ENCODE data around the gene UBB.
"Not testable (repeated sequence)": the region's sequence is repeated elsewhere in the genome, so short reads cannot be mapped to it uniquely, and the experiment has no call there.

GRCh38 chr17:16403847-16404246, 23.0 kb downstream of the UBB start:
- TF ChIP-seq, protein P1, sequence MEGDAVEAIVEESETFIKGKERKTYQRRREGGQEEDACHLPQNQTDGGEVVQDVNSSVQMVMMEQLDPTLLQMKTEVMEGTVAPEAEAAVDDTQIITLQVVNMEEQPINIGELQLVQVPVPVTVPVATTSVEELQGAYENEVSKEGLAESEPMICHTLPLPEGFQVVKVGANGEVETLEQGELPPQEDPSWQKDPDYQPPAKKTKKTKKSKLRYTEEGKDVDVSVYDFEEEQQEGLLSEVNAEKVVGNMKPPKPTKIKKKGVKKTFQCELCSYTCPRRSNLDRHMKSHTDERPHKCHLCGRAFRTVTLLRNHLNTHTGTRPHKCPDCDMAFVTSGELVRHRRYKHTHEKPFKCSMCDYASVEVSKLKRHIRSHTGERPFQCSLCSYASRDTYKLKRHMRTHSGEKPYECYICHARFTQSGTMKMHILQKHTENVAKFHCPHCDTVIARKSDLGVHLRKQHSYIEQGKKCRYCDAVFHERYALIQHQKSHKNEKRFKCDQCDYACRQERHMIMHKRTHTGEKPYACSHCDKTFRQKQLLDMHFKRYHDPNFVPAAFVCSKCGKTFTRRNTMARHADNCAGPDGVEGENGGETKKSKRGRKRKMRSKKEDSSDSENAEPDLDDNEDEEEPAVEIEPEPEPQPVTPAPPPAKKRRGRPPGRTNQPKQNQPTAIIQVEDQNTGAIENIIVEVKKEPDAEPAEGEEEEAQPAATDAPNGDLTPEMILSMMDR (IDR thresholded peaks at IDR 0.05; ENCODE audit: low read depth, low read length, missing input control) = not testable (repeated sequence)
- not testable (repeated sequence) for TF ChIP-seq GABPA (IDR thresholded peaks at IDR 0.05 in 1 of 2, conservative IDR thresholded peaks at IDR 0.05 in 1 of 2); RAD21 (IDR thresholded peaks at IDR 0.05); HNF4G (IDR thresholded peaks at IDR 0.05); YY1 (IDR thresholded peaks at IDR 0.05)
